ENCODE results near the gene TRAPPC1. TPM values are rescaled to one million over a fixed set of nuclear protein-coding genes. Genes with fewer than 3 reads are reported as not detected.

Gene TRAPPC1
- total and polyA plus RNA-seq, 4 donors = 15.9 to 96.9 (median 57.2) TPM

DNA sequence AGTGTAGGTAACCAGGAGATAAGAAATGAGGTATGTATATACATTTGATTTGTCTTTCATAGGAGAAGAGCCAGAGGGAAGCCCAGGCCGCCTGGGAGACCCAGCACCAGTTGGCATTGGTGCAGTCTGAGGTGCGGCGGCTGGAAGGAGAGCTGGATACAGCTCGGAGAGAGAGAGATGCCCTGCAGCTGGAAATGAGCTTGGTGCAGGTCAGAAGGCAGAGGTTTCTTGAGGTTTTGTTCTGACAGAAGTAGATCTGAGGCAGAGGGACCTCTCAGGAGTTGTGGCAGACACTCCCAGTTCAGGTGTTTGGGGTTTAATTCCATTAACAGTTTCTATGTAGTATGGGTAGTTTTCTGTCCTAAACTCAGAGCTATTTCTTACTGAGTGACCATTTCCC lies 8.3 kb upstream of the TRAPPC1 start (continued):
- no peak for TF ChIP-seq MAX (IDR thresholded peaks at IDR 0.05)
- TF ChIP-seq JUND (IDR thresholded peaks at IDR 0.05) = no peak
- no peak for TF ChIP-seq HNF4G (IDR thresholded peaks at IDR 0.05)
- TF ChIP-seq YY1 (IDR thresholded peaks at IDR 0.05) = no peak
- no peak for TF ChIP-seq SP1 (IDR thresholded peaks at IDR 0.05)
- TF ChIP-seq RXRA (IDR thresholded peaks at IDR 0.05) = no peak
- no peak for TF ChIP-seq FOXA1 (IDR thresholded peaks at IDR 0.05)

GRCh38 chr17:7935859-7936258 lies 4.1 kb upstream of the TRAPPC1 start:
- no peak overlapping the region for H3K4me3 ChIP-seq (ENCODE audit: low read depth in 1 of 3, low read length in 3 of 3)
- H3K36me3 ChIP-seq (ENCODE audit: control insufficient read depth in 4 of 4, insufficient read depth in 3 of 4, low read depth in 1 of 4, low read length in 3 of 4) = peaks cover 0 to 30% (median 22%) of the 10 kb centered on the region in 4 donors
- H3K4me1 ChIP-seq (ENCODE audit: control insufficient read depth in 4 of 4, insufficient read depth in 4 of 4, low read length in 3 of 4) = peaks cover 5 to 26% (median 16%) of the 10 kb centered on the region in 4 donors
- no peak overlapping the region for H3K9ac ChIP-seq (ENCODE audit: low read depth in 1 of 2, low read length in 2 of 2)
- DNase-seq (ENCODE audit: low spot score) = no peak
- H3K27me3 ChIP-seq (ENCODE audit: control insufficient read depth in 4 of 4, insufficient read depth in 4 of 4, low read length in 3 of 4) = no peaks in the 10 kb centered on the region
- TF ChIP-seq TAF1 (conservative IDR thresholded peaks at IDR 0.05) (no peak), YY1 (IDR thresholded peaks at IDR 0.05) (no peak), JUND (IDR thresholded peaks at IDR 0.05) (no peak), FOXA2 (IDR thresholded peaks at IDR 0.05) (no peak), HNF4A (conservative IDR thresholded peaks at IDR 0.05) (no peak), HNF4G (IDR thresholded peaks at IDR 0.05) (no peak)
- TF ChIP-seq, protein P1, sequence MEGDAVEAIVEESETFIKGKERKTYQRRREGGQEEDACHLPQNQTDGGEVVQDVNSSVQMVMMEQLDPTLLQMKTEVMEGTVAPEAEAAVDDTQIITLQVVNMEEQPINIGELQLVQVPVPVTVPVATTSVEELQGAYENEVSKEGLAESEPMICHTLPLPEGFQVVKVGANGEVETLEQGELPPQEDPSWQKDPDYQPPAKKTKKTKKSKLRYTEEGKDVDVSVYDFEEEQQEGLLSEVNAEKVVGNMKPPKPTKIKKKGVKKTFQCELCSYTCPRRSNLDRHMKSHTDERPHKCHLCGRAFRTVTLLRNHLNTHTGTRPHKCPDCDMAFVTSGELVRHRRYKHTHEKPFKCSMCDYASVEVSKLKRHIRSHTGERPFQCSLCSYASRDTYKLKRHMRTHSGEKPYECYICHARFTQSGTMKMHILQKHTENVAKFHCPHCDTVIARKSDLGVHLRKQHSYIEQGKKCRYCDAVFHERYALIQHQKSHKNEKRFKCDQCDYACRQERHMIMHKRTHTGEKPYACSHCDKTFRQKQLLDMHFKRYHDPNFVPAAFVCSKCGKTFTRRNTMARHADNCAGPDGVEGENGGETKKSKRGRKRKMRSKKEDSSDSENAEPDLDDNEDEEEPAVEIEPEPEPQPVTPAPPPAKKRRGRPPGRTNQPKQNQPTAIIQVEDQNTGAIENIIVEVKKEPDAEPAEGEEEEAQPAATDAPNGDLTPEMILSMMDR (IDR thresholded peaks at IDR 0.05; ENCODE audit: low read depth, low read length, missing input control) = no peak
- no peaks in the 10 kb centered on the region for H3K9me3 ChIP-seq (ENCODE audit: control insufficient read depth in 4 of 4, low read length in 3 of 4)
- H3K27ac ChIP-seq (ENCODE audit: low read depth in 1 of 2, low read length in 2 of 2) = no peak overlapping the region

GRCh38 chr17:7932949-7933348 lies 1.2 kb upstream of the TRAPPC1 start:
- Histone ChIP-seq H3K4me3 (ENCODE audit: low read depth in 1 of 3, low read length in 3 of 3) (peak overlapping the region; percentile 69 to 95 (median 86)), H3K9me3 (ENCODE audit: control insufficient read depth in 4 of 4, low read length in 3 of 4) (no peaks in the 10 kb centered on the region), H3K9ac (ENCODE audit: low read depth in 1 of 2, low read length in 2 of 2) (peak overlapping the region; percentile 8 to 50), H3K27ac (ENCODE audit: low read depth in 1 of 2, low read length in 2 of 2) (no peak overlapping the region), H3K27me3 (ENCODE audit: control insufficient read depth in 4 of 4, insufficient read depth in 4 of 4, low read length in 3 of 4) (no peaks in the 10 kb centered on the region), H3K36me3 (ENCODE audit: control insufficient read depth in 4 of 4, insufficient read depth in 3 of 4, low read depth in 1 of 4, low read length in 3 of 4) (peaks cover 0 to 12% (median 10%) of the 10 kb centered on the region in 4 donors), H3K4me1 (ENCODE audit: control insufficient read depth in 4 of 4, insufficient read depth in 4 of 4, low read length in 3 of 4) (peaks cover 5 to 27% (median 17%) of the 10 kb centered on the region in 4 donors)
- no peak for TF ChIP-seq SP1 (IDR thresholded peaks at IDR 0.05)
- TF ChIP-seq ZBTB33 (IDR thresholded peaks at IDR 0.05) = no peak
- no peak for TF ChIP-seq YY1 (IDR thresholded peaks at IDR 0.05)
- TF ChIP-seq EGR1 (IDR thresholded peaks at IDR 0.05; ENCODE audit: low read depth in 2 of 2) = no peak
- no peak for TF ChIP-seq FOXA1 (IDR thresholded peaks at IDR 0.05)
- no peak for TF ChIP-seq HNF4A (conservative IDR thresholded peaks at IDR 0.05)
- TF ChIP-seq, protein P1 (IDR thresholded peaks at IDR 0.05; ENCODE audit: low read depth, low read length, missing input control) = no peak
- no peak for TF ChIP-seq RXRA (IDR thresholded peaks at IDR 0.05)
- TF ChIP-seq HNF4G (IDR thresholded peaks at IDR 0.05) = no peak
- 38% methylated on average over 16 of the region's 16 CpGs for WGBS
- DNase-seq (ENCODE audit: low spot score) = peak; percentile 48
